ENCODE results near the gene KDM5C. TPM values are rescaled to one million over a fixed set of nuclear protein-coding genes. Genes with fewer than 3 reads are reported as not detected.

The KDM5C gene
- total RNA-seq, 1 donor from 2014 or later, result 71.7 TPM

DNA sequence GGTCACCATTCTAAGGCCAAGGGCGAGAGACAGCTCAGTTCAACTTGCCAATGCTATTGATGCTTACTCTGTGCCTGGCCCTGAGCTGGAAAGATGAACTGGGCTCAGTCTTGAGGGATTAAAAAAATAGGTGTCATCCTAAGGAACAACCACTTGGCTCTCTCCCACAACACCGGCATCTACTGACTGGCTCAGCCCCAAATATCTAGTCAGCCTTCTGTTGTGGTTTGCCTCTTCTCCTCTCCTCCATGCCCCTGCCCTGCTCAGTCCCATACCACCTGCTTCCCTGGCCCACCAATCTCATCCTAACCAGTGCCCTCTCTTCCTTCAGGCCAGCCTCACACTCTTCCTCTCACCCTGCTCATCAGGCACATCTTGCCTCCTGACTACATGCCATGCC is 29.6 kb downstream of the KDM5C start:
- DNase-seq (ENCODE audit: low spot score in 2 of 2), result no peak
- H3K27me3 ChIP-seq, result no peaks in the 10 kb centered on the region
- no peaks in the 10 kb centered on the region for H3K9me3 ChIP-seq
- TF ChIP-seq, protein P1, sequence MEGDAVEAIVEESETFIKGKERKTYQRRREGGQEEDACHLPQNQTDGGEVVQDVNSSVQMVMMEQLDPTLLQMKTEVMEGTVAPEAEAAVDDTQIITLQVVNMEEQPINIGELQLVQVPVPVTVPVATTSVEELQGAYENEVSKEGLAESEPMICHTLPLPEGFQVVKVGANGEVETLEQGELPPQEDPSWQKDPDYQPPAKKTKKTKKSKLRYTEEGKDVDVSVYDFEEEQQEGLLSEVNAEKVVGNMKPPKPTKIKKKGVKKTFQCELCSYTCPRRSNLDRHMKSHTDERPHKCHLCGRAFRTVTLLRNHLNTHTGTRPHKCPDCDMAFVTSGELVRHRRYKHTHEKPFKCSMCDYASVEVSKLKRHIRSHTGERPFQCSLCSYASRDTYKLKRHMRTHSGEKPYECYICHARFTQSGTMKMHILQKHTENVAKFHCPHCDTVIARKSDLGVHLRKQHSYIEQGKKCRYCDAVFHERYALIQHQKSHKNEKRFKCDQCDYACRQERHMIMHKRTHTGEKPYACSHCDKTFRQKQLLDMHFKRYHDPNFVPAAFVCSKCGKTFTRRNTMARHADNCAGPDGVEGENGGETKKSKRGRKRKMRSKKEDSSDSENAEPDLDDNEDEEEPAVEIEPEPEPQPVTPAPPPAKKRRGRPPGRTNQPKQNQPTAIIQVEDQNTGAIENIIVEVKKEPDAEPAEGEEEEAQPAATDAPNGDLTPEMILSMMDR (IDR thresholded peaks at IDR 0.05), result no peak
- H3K4me1 ChIP-seq, result no peaks in the 10 kb centered on the region
- intact Hi-C loops (cut with DNase I), result no loop called here
- no peak overlapping the region for H3K4me3 ChIP-seq
- peaks cover 85 to 91% of the 10 kb centered on the region in 2 donors for H3K36me3 ChIP-seq
- H3K27ac ChIP-seq, result no peak overlapping the region

DNA sequence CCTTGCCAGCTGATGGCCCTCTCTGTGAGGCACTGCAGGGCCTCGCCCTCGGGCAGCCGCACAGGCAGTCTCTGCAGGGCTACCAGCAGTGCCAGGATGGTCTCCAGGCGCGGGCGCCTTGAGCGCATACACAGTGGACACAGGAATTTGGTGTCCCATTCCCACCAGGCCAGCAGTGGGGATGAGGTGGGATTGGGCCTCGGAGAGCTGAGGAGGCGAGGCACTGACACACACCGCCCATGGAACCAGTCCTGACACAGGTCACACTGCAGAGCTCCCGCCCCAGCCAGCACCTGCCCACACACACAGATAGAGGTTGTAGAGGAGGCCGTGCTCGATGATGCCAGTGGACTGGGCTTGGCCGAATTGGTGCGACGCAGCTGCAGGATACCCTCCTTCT is 30.7 kb downstream of the KDM5C start:
- H3K4me1 ChIP-seq, result no peaks in the 10 kb centered on the region
- no peaks in the 10 kb centered on the region for H3K27me3 ChIP-seq
- H3K9me3 ChIP-seq, result no peaks in the 10 kb centered on the region
- intact Hi-C loops (cut with DNase I), result no loop called here
- peaks cover 74 to 84% of the 10 kb centered on the region in 2 donors for H3K36me3 ChIP-seq
- DNase-seq (ENCODE audit: low spot score in 2 of 2), result no peak
- H3K27ac ChIP-seq, result no peak overlapping the region
- H3K4me3 ChIP-seq, result no peak overlapping the region
- TF ChIP-seq, protein P1 (IDR thresholded peaks at IDR 0.05), result no peak

DNA sequence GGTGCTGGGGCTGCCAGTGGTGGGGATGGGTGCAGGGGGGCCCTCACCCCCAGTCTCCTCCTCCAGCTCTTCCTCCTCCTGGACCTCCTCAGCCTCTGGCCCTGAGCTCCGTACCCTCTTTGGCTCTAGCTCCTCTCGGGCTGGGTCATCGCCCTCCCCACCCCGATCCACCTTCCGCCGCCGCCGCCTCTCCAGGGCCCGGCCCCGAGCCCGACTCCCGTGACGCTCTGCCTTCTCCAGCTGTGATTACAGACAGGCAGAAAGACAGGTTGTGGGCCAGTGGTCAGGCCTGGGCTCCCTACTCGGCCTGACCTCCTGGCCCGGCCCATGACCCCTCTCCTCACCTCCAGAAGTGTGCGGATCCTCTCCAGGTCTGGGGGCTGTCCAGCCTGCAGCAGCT is 31.9 kb downstream of the KDM5C start:
- intact Hi-C loops (cut with DNase I), result no loop called here
- TF ChIP-seq, protein P1 (IDR thresholded peaks at IDR 0.05), result no peak
- Histone ChIP-seq H3K27ac (no peak overlapping the region), H3K4me1 (no peaks in the 10 kb centered on the region), H3K27me3 (no peaks in the 10 kb centered on the region), H3K36me3 (peaks cover 62 to 73% of the 10 kb centered on the region in 2 donors), H3K9me3 (no peaks in the 10 kb centered on the region), H3K4me3 (no peak overlapping the region)
- no peak for DNase-seq (ENCODE audit: low spot score in 2 of 2)

DNA sequence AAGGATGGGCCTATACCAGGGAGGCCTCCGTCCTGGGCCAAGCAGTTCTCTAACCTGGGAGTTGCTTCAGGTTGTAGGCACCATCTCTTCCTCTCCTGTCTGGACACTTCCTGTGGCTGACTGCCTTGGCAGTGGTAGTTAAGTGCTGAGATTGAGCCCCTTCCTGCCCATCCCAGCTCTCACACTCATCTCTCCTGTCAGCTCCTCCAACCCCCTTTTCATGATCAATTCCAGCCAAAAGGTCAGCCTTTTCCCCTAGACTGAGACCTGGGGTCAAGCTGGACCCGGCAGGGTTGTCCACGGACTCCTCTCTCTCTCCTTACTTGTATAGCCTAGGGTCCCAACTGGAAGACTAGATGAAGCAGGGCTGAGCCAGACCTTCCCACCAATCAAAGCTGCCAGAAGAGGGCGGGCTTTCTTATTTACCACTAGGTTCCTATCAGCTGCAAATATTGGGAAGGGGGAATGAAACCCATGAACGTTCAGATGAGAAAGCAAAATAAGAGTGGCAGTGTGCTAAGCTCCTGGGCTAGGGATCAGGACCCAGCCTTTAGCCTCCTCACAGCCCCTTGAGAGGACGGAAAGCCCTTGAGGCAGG is 34.5 kb downstream of the KDM5C start:
- no peak overlapping the region for H3K4me3 ChIP-seq
- no peak overlapping the region for H3K27ac ChIP-seq
- no peaks in the 10 kb centered on the region for H3K4me1 ChIP-seq
- peaks cover 36 to 46% of the 10 kb centered on the region in 2 donors for H3K36me3 ChIP-seq
- no peaks in the 10 kb centered on the region for H3K27me3 ChIP-seq
- TF ChIP-seq, protein P1 (IDR thresholded peaks at IDR 0.05), result no peak
- no peak for DNase-seq (ENCODE audit: low spot score in 2 of 2)
- intact Hi-C loops (cut with DNase I), result no loop called here
- no peaks in the 10 kb centered on the region for H3K9me3 ChIP-seq

DNA sequence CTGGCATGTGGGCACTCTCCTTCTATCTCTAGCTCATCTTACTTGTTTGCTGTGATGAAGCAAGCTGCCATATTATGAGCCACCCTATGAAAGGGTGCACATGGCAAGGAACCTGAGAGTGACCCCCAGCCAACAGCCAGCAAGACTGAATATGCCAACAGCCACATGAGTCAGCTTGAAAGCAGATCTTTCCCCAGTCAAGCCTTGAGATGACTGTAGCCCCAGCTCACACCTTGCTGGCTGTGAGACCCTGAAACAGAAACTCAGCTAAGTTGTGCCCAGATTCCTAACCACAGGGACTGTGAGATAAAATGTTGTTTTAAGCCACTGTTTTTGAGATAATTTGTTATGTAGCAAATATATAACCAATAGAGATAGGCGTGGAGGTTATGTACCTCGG is 36.2 kb downstream of the KDM5C start:
- no peak for DNase-seq (ENCODE audit: low spot score in 2 of 2)
- Histone ChIP-seq H3K36me3 (peaks cover 20 to 29% of the 10 kb centered on the region in 2 donors), H3K4me1 (no peaks in the 10 kb centered on the region), H3K4me3 (no peak overlapping the region), H3K27ac (no peak overlapping the region), H3K9me3 (no peaks in the 10 kb centered on the region), H3K27me3 (no peaks in the 10 kb centered on the region)
- intact Hi-C loops (cut with DNase I), result no loop called here
- TF ChIP-seq, protein P1 (IDR thresholded peaks at IDR 0.05), result no peak

DNA sequence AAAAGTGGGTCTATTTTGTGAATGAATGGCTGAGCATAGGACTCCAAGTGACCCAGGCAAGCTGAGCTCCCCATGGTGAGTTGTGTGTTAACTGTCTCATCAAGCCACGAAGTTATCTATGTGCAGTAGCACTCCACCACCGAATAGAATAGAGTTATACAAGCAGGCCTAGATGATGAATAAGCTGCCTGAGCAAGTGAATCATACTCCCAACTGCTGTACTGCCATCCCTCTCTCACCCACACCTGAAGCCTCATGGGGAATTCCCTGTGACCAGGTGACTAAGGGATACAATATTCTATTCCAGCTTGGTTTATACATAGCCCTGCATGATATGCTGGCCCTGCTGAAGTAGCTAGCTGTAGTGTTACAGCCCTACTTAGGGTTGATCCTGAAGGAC is 38.7 kb downstream of the KDM5C start:
- no peak overlapping the region for H3K27ac ChIP-seq
- no peaks in the 10 kb centered on the region for H3K27me3 ChIP-seq
- TF ChIP-seq, protein P1 (IDR thresholded peaks at IDR 0.05), result no peak
- peaks cover 0 to 7% of the 10 kb centered on the region in 2 donors for H3K36me3 ChIP-seq
- no peak overlapping the region for H3K4me3 ChIP-seq
- no peaks in the 10 kb centered on the region for H3K4me1 ChIP-seq
- no peak for DNase-seq (ENCODE audit: low spot score in 2 of 2)
- H3K9me3 ChIP-seq, result no peaks in the 10 kb centered on the region
- intact Hi-C loops (cut with DNase I), result no loop called here
